Stimulated activated naive CD8-positive, alpha-beta T cell treated with anti-CD3 and anti-CD28 coated beads, Interleukin-15, amount 100 ng/mL, for 72 hours (primary cell): ENCODE data around the gene TMEM69.
"Not testable (repeated sequence)": the region's sequence is repeated elsewhere in the genome, so short reads cannot be mapped to it uniquely, and the experiment has no call there.

Experiments used
- ATAC-seq: fragments of 150-1000 bp; cut with Tn5 transposase; 2 replicates; pipeline ENCODE4 v1.10.0; 2021; ENCODE audit warnings: mild to moderate bottlenecking, moderate library complexity
- DNase-seq, 2 donors: peaks; one replicate each; pipeline ENCODE4 v3.0.0; 2021 to 2022
- H3K27ac Mint-ChIP-seq, 2 donors: one replicate each; pipeline ENCODE4 v1.8.0; 2022; ENCODE audit warnings: mild to moderate bottlenecking in 2 of 2, mixed read lengths in 2 of 2, moderate library complexity in 2 of 2
- H3K27me3 Mint-ChIP-seq: one replicate; pipeline ENCODE4 v1.8.0; 2022; ENCODE audit warnings: mixed read lengths
- H3K4me1 Mint-ChIP-seq: one replicate; pipeline ENCODE4 v1.8.0; 2022; ENCODE audit warnings: mild to moderate bottlenecking, mixed read lengths
- H3K4me3 Mint-ChIP-seq, 2 donors: one replicate each; pipeline ENCODE4 v1.8.0; 2022; ENCODE audit warnings: mild to moderate bottlenecking in 2 of 2, mixed read lengths in 2 of 2, moderate library complexity in 1 of 2
- H3K9me3 Mint-ChIP-seq, 2 donors: one replicate each; pipeline ENCODE4 v1.8.0; 2022; ENCODE audit warnings: mixed read lengths in 2 of 2

The TMEM69 gene

GRCh38 chr1:45669379-45669778 lies 18.6 kb upstream of the TMEM69 start:
- Mint-ChIP-seq H3K27ac (no peak overlapping the region), H3K4me1 (peaks cover 42% of the 10 kb centered on the region)
- ATAC-seq: no peak

GRCh38 chr1:45669859-45670655 lies 17.9 kb upstream of the TMEM69 start:
- ATAC-seq: no peak
- peaks cover 42% of the 10 kb centered on the region for H3K4me1 Mint-ChIP-seq
- DNase-seq: no peak
- no peak overlapping the region for H3K4me3 Mint-ChIP-seq
- H3K27ac Mint-ChIP-seq: no peak overlapping the region
- no peaks in the 10 kb centered on the region for H3K9me3 Mint-ChIP-seq
- no peaks in the 10 kb centered on the region for H3K27me3 Mint-ChIP-seq

More at GRCh38 chr1:45669379-45669778, 18.6 kb upstream of the TMEM69 start:
- Mint-ChIP-seq H3K27me3 (no peaks in the 10 kb centered on the region), H3K4me3 (no peak overlapping the region), H3K9me3 (no peaks in the 10 kb centered on the region)
- DNase-seq: no peak

GRCh38 chr1:45673956-45674355 lies 14.0 kb upstream of the TMEM69 start:
- Mint-ChIP-seq H3K9me3 (no peaks in the 10 kb centered on the region), H3K27me3 (no peaks in the 10 kb centered on the region), H3K4me3 (no peak overlapping the region), H3K27ac (no peak overlapping the region), H3K4me1 (peaks cover 59% of the 10 kb centered on the region)
- no peak for ATAC-seq
- DNase-seq: no peak

- Mint-ChIP-seq H3K4me3 (no peak overlapping the region), H3K4me1 (peaks cover 65% of the 10 kb centered on the region), H3K27me3 (no peaks in the 10 kb centered on the region), H3K27ac (no peak overlapping the region), H3K9me3 (no peaks in the 10 kb centered on the region)
- DNase-seq (no peak), ATAC-seq (no peak)
Measured at GRCh38 chr1:45674478-45674877, 13.5 kb upstream of the TMEM69 start.

GRCh38 chr1:45676553-45676952 lies 11.4 kb upstream of the TMEM69 start:
- not testable (repeated sequence) for H3K4me3 Mint-ChIP-seq, ATAC-seq, H3K9me3 Mint-ChIP-seq, DNase-seq, H3K27me3 Mint-ChIP-seq
- Mint-ChIP-seq H3K27ac (peak overlapping the region in 1 of 2 donors; percentile 46), H3K4me1 (peaks cover 66% of the 10 kb centered on the region)

GRCh38 chr1:45677751-45678245 lies 10.2 kb upstream of the TMEM69 start:
- H3K27me3 Mint-ChIP-seq: no peaks in the 10 kb centered on the region
- peak overlapping the region in 1 of 2 donors; percentile 2 for H3K27ac Mint-ChIP-seq
- DNase-seq: no peak
- H3K4me3 Mint-ChIP-seq: no peak overlapping the region
- H3K4me1 Mint-ChIP-seq: peaks cover 67% of the 10 kb centered on the region
- no peak for ATAC-seq
- no peaks in the 10 kb centered on the region for H3K9me3 Mint-ChIP-seq

- H3K27me3 Mint-ChIP-seq: no peaks in the 10 kb centered on the region
- peaks cover 60% of the 10 kb centered on the region for H3K4me1 Mint-ChIP-seq
- DNase-seq (no peak), ATAC-seq (no peak)
- no peak overlapping the region for H3K27ac Mint-ChIP-seq
- H3K9me3 Mint-ChIP-seq: no peaks in the 10 kb centered on the region
- H3K4me3 Mint-ChIP-seq: no peak overlapping the region
Measured at GRCh38 chr1:45678489-45678888, 9.5 kb upstream of the TMEM69 start.

- DNase-seq: no peak
- Mint-ChIP-seq H3K4me1 (peaks cover 60% of the 10 kb centered on the region), H3K9me3 (no peaks in the 10 kb centered on the region), H3K4me3 (no peak overlapping the region), H3K27me3 (no peaks in the 10 kb centered on the region), H3K27ac (peak overlapping the region in 1 of 2 donors; percentile 74)
- no peak for ATAC-seq
Measured at GRCh38 chr1:45679123-45679522, 8.9 kb upstream of the TMEM69 start.

- no peaks in the 10 kb centered on the region for H3K27me3 Mint-ChIP-seq
- H3K4me1 Mint-ChIP-seq: peaks cover 50% of the 10 kb centered on the region
- DNase-seq (no peak), ATAC-seq (no peak)
- no peaks in the 10 kb centered on the region for H3K9me3 Mint-ChIP-seq
- no peak overlapping the region for H3K4me3 Mint-ChIP-seq
- H3K27ac Mint-ChIP-seq: no peak overlapping the region
Measured at GRCh38 chr1:45682942-45683341, 5.0 kb upstream of the TMEM69 start.

GRCh38 chr1:45684402-45684801 lies 3.6 kb upstream of the TMEM69 start:
- no peak for ATAC-seq
- no peak for DNase-seq
- H3K27me3 Mint-ChIP-seq: no peaks in the 10 kb centered on the region
- H3K9me3 Mint-ChIP-seq: no peaks in the 10 kb centered on the region
- peaks cover 46% of the 10 kb centered on the region for H3K4me1 Mint-ChIP-seq
- H3K27ac Mint-ChIP-seq: no peak overlapping the region
- H3K4me3 Mint-ChIP-seq: peak overlapping the region; percentile 97 to 99

GRCh38 chr1:45685308-45686014 lies 2.5 kb upstream of the TMEM69 start:
- Mint-ChIP-seq H3K27ac (peak overlapping the region; percentile 99 to 100), H3K27me3 (no peaks in the 10 kb centered on the region), H3K9me3 (no peaks in the 10 kb centered on the region), H3K4me1 (peaks cover 52% of the 10 kb centered on the region), H3K4me3 (peak overlapping the region; percentile 97 to 99)
- no peak for DNase-seq
- no peak for ATAC-seq

GRCh38 chr1:45686015-45686287 lies 2.0 kb upstream of the TMEM69 start:
- H3K27ac Mint-ChIP-seq: peak overlapping the region; percentile 99 to 100
- ATAC-seq (no peak), DNase-seq (peak in 1 of 2 donors; percentile 57)
- peaks cover 50% of the 10 kb centered on the region for H3K4me1 Mint-ChIP-seq
- no peaks in the 10 kb centered on the region for H3K9me3 Mint-ChIP-seq
- H3K4me3 Mint-ChIP-seq: peak overlapping the region; percentile 97 to 99
- no peaks in the 10 kb centered on the region for H3K27me3 Mint-ChIP-seq

- H3K27ac Mint-ChIP-seq: peak within 1 kb of the TSS; percentile 99 to 100
- H3K9me3 Mint-ChIP-seq: no peaks in the 10 kb centered on the region
- peak; percentile 98 to 99 for DNase-seq
- peak within 1 kb of the TSS; percentile 97 to 99 for H3K4me3 Mint-ChIP-seq
- H3K4me1 Mint-ChIP-seq: peaks cover 50% of the 10 kb centered on the region
- ATAC-seq: peak; percentile 80
- no peaks in the 10 kb centered on the region for H3K27me3 Mint-ChIP-seq
Measured at GRCh38 chr1:45686288-45687013, 1.5 kb upstream of the TMEM69 start, which contains the start of gene GPBP1L1. TSS of gene GPBP1L1 (minus strand) at chr1:45686533. CDS start at chr1:45659087, 27,446 bp downstream.

GRCh38 chr1:45687014-45687753 lies 797 bp upstream of the TMEM69 start:
- H3K27me3 Mint-ChIP-seq: no peaks in the 10 kb centered on the region
- DNase-seq: peak; percentile 97 to 98
- peak overlapping the region; percentile 99 to 100 for H3K27ac Mint-ChIP-seq
- ATAC-seq: peak; percentile 92
- no peaks in the 10 kb centered on the region for H3K9me3 Mint-ChIP-seq
- peaks cover 53% of the 10 kb centered on the region for H3K4me1 Mint-ChIP-seq
- peak overlapping the region; percentile 97 to 99 for H3K4me3 Mint-ChIP-seq

- not testable (repeated sequence) for H3K27me3 Mint-ChIP-seq, H3K4me3 Mint-ChIP-seq, H3K27ac Mint-ChIP-seq, H3K9me3 Mint-ChIP-seq, DNase-seq, ATAC-seq
- peaks cover 29% of the 10 kb centered on the region for H3K4me1 Mint-ChIP-seq
Measured at GRCh38 chr1:45693811-45694210, 5.8 kb downstream of the TMEM69 start.
